ENCODE data around the gene LBX1. TPM values are rescaled to one million over a fixed set of nuclear protein-coding genes. Genes with fewer than 3 reads are reported as not detected.
A peak's percentile ranks its signal among the peaks of the same experiment; 100 is the strongest.

LBX1 gene
- total and polyA plus RNA-seq, 2 of the 4 experiments (the other 2 are of a cell fraction): not detected

DNA sequence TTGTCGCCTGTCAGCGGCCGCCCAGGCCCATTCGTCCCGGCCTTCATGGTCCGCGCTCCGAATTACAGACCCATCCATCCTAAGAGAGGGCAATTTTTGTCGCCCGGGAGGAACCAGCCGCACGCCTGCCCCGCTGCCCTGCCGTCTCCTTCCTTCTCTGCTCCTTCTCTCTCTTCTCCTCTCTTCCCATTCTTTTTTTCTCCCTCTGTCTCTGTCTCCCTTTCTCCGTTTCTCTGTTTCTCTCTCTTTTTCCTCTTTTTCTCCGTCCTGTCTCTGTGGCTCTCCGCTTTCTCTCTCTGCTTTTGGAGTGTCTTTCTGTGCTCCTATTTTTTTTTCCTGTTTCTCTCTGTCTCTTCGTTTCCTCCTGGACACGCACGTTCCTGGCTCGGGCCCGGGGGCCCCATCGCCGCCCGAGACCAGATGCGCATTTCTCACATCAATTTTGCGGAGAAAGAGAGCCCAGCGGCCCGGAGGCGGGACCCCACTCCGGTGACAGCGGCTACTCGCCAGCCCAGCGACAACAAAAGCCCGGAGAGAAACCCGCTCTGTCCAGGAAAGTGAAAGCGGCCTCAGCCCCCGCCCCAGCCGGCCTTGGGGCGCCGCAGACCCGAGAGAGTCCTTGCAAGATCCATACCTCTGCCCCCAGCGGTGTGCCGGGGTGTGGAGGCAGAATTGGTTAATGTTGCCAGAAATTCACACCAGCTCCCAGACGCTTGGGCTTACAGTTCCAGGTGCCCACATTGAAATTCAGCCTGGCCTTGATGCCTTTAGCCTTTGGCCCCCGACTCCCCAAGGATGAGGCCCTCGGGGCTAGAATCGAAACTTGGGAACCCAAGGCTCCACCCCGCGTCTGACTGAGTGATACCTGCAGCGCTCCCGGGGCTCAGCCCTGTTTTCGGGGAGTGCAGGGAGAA lies 4.1 kb downstream of the LBX1 start:
- H4K20me1 ChIP-seq (ENCODE audit: insufficient read depth, low read length): peaks cover 17% of the 10 kb centered on the region
- intact Hi-C loops (cut with micrococcal nuclease): no loop called here
- POLR2A ChIA-PET (ENCODE audit: unreplicated experiment): no interaction called here
- no peak overlapping the region for H3K4me3 ChIP-seq (ENCODE audit: insufficient read depth, low read depth, low read length)
- no peak overlapping the region for H3K14ac ChIP-seq (replicated peaks; ENCODE audit: low read depth, low read length)
- H2AK9ac ChIP-seq (replicated peaks; ENCODE audit: low read depth, low read length, poor library complexity): no peak overlapping the region
- H2BK120ac ChIP-seq (ENCODE audit: low read depth, low read length): no peak overlapping the region
- CTCF ChIA-PET: no interaction called here
- H3K9ac ChIP-seq (ENCODE audit: low read depth, low read length): no peak overlapping the region
- no peaks in the 10 kb centered on the region; the same call in 1 of the 2 replicates for H3K4me1 ChIP-seq (ENCODE audit: control insufficient read depth, insufficient read depth, low read length)
- H3K27ac ChIP-seq (ENCODE audit: insufficient read depth, low read length): no peak overlapping the region
- dilution Hi-C loops (cut with HindIII; ENCODE audit: low sequenced_read_pairs, unreplicated experiment): no loop called here
- no peak overlapping the region for H3K23ac ChIP-seq (ENCODE audit: low read depth, low read length)
- H3K36me3 ChIP-seq (ENCODE audit: control insufficient read depth, insufficient read depth, low read length): no peaks in the 10 kb centered on the region
- H3K56ac ChIP-seq (ENCODE audit: extremely low read depth, insufficient read depth, low read length): no peak overlapping the region
- no TSS peak for BruUV-seq (replicated peaks)
- no peak overlapping the region for H4K91ac ChIP-seq (ENCODE audit: insufficient read depth, low read depth, low read length)
- peaks cover 19% of the 10 kb centered on the region for H3K9me3 ChIP-seq (ENCODE audit: control insufficient read depth, insufficient read depth, low read length)
- no peak overlapping the region for H3K4ac ChIP-seq (ENCODE audit: low read depth, low read length)
- ATAC-seq (ENCODE audit: low read depth) (no peak), DNase-seq (no peak)
- peak overlapping the region; percentile 38 for H2AFZ ChIP-seq (replicated peaks; ENCODE audit: low read length, poor library complexity)
- no peak overlapping the region for H2BK15ac ChIP-seq (ENCODE audit: low read depth, low read length)
- no peak overlapping the region for H3K18ac ChIP-seq (ENCODE audit: low read depth, low read length)
- H4K8ac ChIP-seq (ENCODE audit: low read depth in 2 of 2, low read length in 2 of 2): no peak overlapping the region
- WGBS, 2 experiments (ENCODE audit: extremely low coverage in 2 of 2, insufficient read length in 1 of 2): 1% methylated on average over 18 of the region's 53 CpGs; no CpG with 5 or more reads in 1 of the 2 experiments
- H3K79me1 ChIP-seq (ENCODE audit: low read depth in 1 of 2, low read length in 2 of 2): no peaks in the 10 kb centered on the region
- no peak overlapping the region for H2AK5ac ChIP-seq (ENCODE audit: low read depth, low read length)
- in situ Hi-C loops (cut with MboI; ENCODE audit: low sequenced_read_pairs): no loop called here
- no peak overlapping the region for H2BK20ac ChIP-seq (ENCODE audit: low read depth, low read length)
- peaks cover 98% of the 10 kb centered on the region for H3K27me3 ChIP-seq (ENCODE audit: control insufficient read depth, insufficient read depth, low read length)
- no peak overlapping the region for H4K5ac ChIP-seq (ENCODE audit: low read depth, low read length)
- H3K9me1 ChIP-seq (ENCODE audit: insufficient read depth, low read length): 0 out of 2 replicates have a peak, but pooled peaks cover 5% of the 10 kb centered on the region
- no peak overlapping the region for H2BK5ac ChIP-seq (ENCODE audit: low read depth, low read length, poor library complexity, severe bottlenecking)
- H3K4me2 ChIP-seq (ENCODE audit: low read depth, low read length): no peak overlapping the region; the same call in 1 of the 2 replicates
- TF ChIP-seq BHLHE40 (IDR thresholded peaks at IDR 0.05; ENCODE audit: low read depth, low read length) (no peak), MAFK (IDR thresholded peaks at IDR 0.05; ENCODE audit: low read depth, low read length) (no peak), POLR2A (IDR thresholded peaks at IDR 0.05; ENCODE audit: low read depth, low read length) (no peak), FOS (IDR thresholded peaks at IDR 0.05; ENCODE audit: low read depth, low read length) (no peak), MAZ (IDR thresholded peaks at IDR 0.05; ENCODE audit: borderline replicate concordance, low read depth, low read length) (no peak), CHD1 (IDR thresholded peaks at IDR 0.05; ENCODE audit: low read depth, low read length) (no peak), RFX5 (IDR thresholded peaks at IDR 0.05; ENCODE audit: low read depth, low read length) (no peak), CEBPB (IDR thresholded peaks at IDR 0.05; ENCODE audit: low read depth, low read length) (no peak), RAD21 (IDR thresholded peaks at IDR 0.05; ENCODE audit: low read length) (no peak), MXI1 (IDR thresholded peaks at IDR 0.05; ENCODE audit: borderline replicate concordance, low read depth, low read length) (no peak), RCOR1 (IDR thresholded peaks at IDR 0.05; ENCODE audit: insufficient replicate concordance, low read length) (no peak), NFE2L2 (IDR thresholded peaks at IDR 0.05; ENCODE audit: low read depth, low read length) (no peak)
- TF ChIP-seq, protein P1, sequence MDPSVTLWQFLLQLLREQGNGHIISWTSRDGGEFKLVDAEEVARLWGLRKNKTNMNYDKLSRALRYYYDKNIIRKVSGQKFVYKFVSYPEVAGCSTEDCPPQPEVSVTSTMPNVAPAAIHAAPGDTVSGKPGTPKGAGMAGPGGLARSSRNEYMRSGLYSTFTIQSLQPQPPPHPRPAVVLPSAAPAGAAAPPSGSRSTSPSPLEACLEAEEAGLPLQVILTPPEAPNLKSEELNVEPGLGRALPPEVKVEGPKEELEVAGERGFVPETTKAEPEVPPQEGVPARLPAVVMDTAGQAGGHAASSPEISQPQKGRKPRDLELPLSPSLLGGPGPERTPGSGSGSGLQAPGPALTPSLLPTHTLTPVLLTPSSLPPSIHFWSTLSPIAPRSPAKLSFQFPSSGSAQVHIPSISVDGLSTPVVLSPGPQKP (IDR thresholded peaks at IDR 0.05; ENCODE audit: borderline replicate concordance, low read depth, low read length): no peak
- TF ChIP-seq, protein P2, sequence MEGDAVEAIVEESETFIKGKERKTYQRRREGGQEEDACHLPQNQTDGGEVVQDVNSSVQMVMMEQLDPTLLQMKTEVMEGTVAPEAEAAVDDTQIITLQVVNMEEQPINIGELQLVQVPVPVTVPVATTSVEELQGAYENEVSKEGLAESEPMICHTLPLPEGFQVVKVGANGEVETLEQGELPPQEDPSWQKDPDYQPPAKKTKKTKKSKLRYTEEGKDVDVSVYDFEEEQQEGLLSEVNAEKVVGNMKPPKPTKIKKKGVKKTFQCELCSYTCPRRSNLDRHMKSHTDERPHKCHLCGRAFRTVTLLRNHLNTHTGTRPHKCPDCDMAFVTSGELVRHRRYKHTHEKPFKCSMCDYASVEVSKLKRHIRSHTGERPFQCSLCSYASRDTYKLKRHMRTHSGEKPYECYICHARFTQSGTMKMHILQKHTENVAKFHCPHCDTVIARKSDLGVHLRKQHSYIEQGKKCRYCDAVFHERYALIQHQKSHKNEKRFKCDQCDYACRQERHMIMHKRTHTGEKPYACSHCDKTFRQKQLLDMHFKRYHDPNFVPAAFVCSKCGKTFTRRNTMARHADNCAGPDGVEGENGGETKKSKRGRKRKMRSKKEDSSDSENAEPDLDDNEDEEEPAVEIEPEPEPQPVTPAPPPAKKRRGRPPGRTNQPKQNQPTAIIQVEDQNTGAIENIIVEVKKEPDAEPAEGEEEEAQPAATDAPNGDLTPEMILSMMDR (conservative IDR thresholded peaks at IDR 0.05; ENCODE audit: low read depth, low read length): no peak
- TF ChIP-seq, protein P3, sequence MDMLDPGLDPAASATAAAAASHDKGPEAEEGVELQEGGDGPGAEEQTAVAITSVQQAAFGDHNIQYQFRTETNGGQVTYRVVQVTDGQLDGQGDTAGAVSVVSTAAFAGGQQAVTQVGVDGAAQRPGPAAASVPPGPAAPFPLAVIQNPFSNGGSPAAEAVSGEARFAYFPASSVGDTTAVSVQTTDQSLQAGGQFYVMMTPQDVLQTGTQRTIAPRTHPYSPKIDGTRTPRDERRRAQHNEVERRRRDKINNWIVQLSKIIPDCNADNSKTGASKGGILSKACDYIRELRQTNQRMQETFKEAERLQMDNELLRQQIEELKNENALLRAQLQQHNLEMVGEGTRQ (IDR thresholded peaks at IDR 0.05; ENCODE audit: low read depth, low read length): no peak

Data from IMR-90 (cell line).